Transverse colon (tissue), 4 donors: ENCODE results near the gene SDHD. TPM values are rescaled to one million over a fixed set of nuclear protein-coding genes. Genes with fewer than 3 reads are reported as not detected.

Source experiments
- DNase-seq: peaks from one replicate; pipeline ENCODE4 v3.0.0-alpha.2; 2019
- H3K27ac ChIP-seq, 4 donors: fragments of 200-600 bp; sonication (generic); 2 replicates each; pipeline ENCODE4 v1.5.1; 2016 to 2018; ENCODE audit warnings: inconsistent platforms in 4 of 4
- H3K27me3 ChIP-seq: fragments of 200-600 bp; sonication (generic); 2 replicates; pipeline ENCODE4 v1.5.1; 2017; ENCODE audit warnings: inconsistent platforms
- H3K36me3 ChIP-seq, 4 donors: fragments of 200-600 bp; sonication (generic); 2 replicates each; pipeline ENCODE4 v1.5.1; 2017 to 2019; ENCODE audit warnings: inconsistent platforms in 4 of 4
- H3K4me1 ChIP-seq, 4 donors: fragments of 200-600 bp; sonication (generic); 2 replicates each; pipeline ENCODE4 v1.5.1; 2017 to 2020; ENCODE audit warnings: inconsistent platforms in 4 of 4
- H3K4me3 ChIP-seq, 4 donors: fragments of 200-600 bp; sonication (generic); 1 replicate in 1 of 4; 2 replicates in 3 of 4; pipeline versions ENCODE4 v1.5.1 to v1.6.1; 2017 to 2019; ENCODE audit warnings: inconsistent platforms in 4 of 4
- H3K9me3 ChIP-seq, 2 donors: fragments of 200-600 bp; sonication (generic); 2 replicates each; pipeline ENCODE4 v1.5.1; 2017 to 2019; ENCODE audit warnings: inconsistent platforms in 2 of 2
- CTCF ChIP-seq, 5 experiments: fragments of 200-600 bp in 3 of 5; fragments of 450-650 bp in 2 of 5; sonication (generic) in 3 of 5; IDR thresholded peaks; 1 replicate in 2 of 5; 2 replicates in 3 of 5; pipeline ENCODE4 v1.5.1; 2016 to 2017; ENCODE audit warnings: antibody characterized with exemption in 5 of 5, inconsistent platforms in 3 of 5, mild to moderate bottlenecking in 2 of 5, moderate library complexity in 1 of 5
- EP300 ChIP-seq: sonication (generic); formaldehyde crosslinking; IDR thresholded peaks from one replicate; pipeline ENCODE4 v1.6.1; 2017; ENCODE audit warnings: antibody characterized with exemption, low read depth
- POLR2A ChIP-seq: fragments of 450-650 bp; IDR thresholded peaks from one replicate; pipeline ENCODE4 v1.6.1; 2016; ENCODE audit warnings: antibody characterized with exemption, mild to moderate bottlenecking, moderate library complexity
- POLR2AphosphoS5 ChIP-seq, 3 donors: sonication (generic); formaldehyde crosslinking; IDR thresholded peaks; one replicate each; pipeline ENCODE4 v1.6.1; 2016; ENCODE audit warnings: antibody characterized with exemption in 3 of 3
- WGBS, 2 donors: methylation state at CpG; one replicate each; pipeline ENCODE4 v1.1.5; 2018; ENCODE audit warnings: low coverage in 1 of 2; 5-methylcytosine and 5-hydroxymethylcytosine counted together
- in situ Hi-C, 4 donors: fragments of 200-750 bp; cut with MboI; loops; one replicate each; pipeline versions ENCODE4 v1.15.0 to v1.15.1; 2017; ENCODE audit warnings: low sequenced_read_pairs in 3 of 4, low pct_ligation_motif_present in 1 of 4, low pct_unique_long_range_greater_than_20kb in 1 of 4
- intact Hi-C: fragments of 100-400 bp; cut with DNase I; formaldehyde crosslinking; loops from one replicate; pipeline ENCODE4 v1.15.1; 2023; ENCODE audit warnings: low total_unique reads
- total RNA-seq, 4 donors: library from RNA; depleted of rRNA; stranded (reverse); fragments of >200 nt; gene quantifications; one replicate each; pipeline ENCODE4 v1.1.0, GENCODE V29; 2016

SDHD gene
- 100 to 1,000 TPM in 3 of 4 donors, 10 to 100 TPM in 1; 30.3 to 268 (median 145) TPM for total RNA-seq

DNA sequence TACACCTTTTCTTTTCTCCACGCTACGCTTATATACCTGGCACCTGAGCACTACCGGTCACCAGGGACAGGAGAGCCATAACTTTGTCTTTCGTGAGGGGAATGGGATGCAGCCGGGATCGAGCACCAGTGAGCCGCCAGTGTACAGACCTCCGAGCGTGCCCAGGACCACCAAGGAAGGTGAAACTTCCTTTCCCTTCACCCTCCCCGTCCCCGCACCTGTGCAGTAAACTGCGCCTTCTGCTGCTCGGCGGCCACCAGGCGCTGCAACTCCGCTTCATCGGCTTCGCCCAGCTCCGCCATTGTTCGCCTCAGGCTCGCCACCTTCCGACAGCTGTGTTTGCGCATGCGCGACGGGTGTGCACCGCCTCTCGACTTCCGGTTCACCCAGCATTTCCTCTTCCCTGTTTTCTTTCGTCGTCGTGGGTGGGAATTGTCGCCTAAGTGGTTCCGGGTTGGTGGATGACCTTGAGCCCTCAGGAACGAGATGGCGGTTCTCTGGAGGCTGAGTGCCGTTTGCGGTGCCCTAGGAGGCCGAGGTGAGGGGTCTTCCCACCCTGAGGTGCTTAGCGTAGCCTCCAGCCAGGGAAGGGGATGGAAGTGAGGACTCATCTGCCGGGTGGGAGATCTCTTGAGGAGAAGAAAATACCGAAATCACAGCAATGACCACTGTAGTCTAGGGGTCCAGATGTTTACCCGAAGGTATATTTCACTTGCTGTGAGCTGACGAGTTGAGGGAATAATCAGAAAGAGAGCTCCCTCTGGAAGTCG is at the start of gene SDHD, which contains the start of gene TIMM8B:
TSS of gene SDHD (plus strand) at position 452 of the 770 bp plus-strand sequence. CDS start at position 487, 35 bp downstream.
TSS of gene TIMM8B (minus strand) at position 335 of the 770 bp plus-strand sequence. CDS start at position 302, 33 bp downstream.
- intact Hi-C loops, result loop anchor here (5.0 kb wide), 1 partner anchor 1854 kb away; no protein-coding TSS in a partner anchor
- WGBS, 2 donors, result 0% methylated on average over 45 of the region's 45 CpGs; no CpG with 5 or more reads in 1 of the 2 donors
- peaks cover 22 to 36% (median 24%) of the 10 kb centered on the region in 4 donors for H3K4me1 ChIP-seq
- no peaks in the 10 kb centered on the region for H3K9me3 ChIP-seq
- peak within 1 kb of the TSS; percentile 65 to 83 (median 74) for H3K4me3 ChIP-seq
- TF ChIP-seq POLR2AphosphoS5 (IDR thresholded peaks at IDR 0.05), result peak; percentile 62 to 86 (median 80)
- peak; percentile 79 for TF ChIP-seq POLR2A
- TF ChIP-seq EP300, result no peak
- TF ChIP-seq CTCF (IDR thresholded peaks at IDR 0.05), result peak in 4 of 5 experiments; percentile 22 to 68 (median 36)
- in situ Hi-C loops, result loop anchor here in 1 of 4 donors (10.0 to 25.0 kb wide), 2 partner anchors 212 to 474 kb away; partner anchors contain the start of genes ALG9, CFAP68, FDXACB1 and SIK2
- H3K36me3 ChIP-seq, result peaks cover 0 to 53% (median 22%) of the 10 kb centered on the region in 4 donors
- peak within 1 kb of the TSS; percentile 80 to 84 (median 84) for H3K27ac ChIP-seq
- DNase-seq, result peak; percentile 96
- H3K27me3 ChIP-seq, result no peaks in the 10 kb centered on the region

DNA sequence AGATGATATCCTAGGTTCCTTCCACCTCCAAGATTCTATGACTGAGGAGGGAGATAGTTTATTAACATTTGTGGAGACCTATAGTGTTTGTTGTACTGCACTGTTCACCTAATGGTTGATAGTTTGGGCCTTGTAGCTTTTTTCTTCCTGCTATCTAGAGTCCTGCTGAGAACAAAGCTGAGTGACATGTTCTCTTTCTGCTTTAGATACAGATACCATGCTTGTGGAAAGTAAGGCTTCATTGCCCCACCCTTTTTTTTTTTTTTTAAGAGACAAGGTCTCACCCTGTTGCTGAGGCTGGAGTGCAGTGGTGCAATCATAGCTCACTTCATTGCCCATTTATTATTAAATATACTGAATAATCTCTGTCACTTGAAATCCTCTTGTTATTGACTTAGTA is 49.1 kb upstream of the SDHD start:
- Histone ChIP-seq H3K36me3 (peaks cover 0 to 58% (median 25%) of the 10 kb centered on the region in 4 donors), H3K27ac (no peak overlapping the region), H3K4me1 (no peaks in the 10 kb centered on the region), H3K4me3 (no peak overlapping the region), H3K27me3 (no peaks in the 10 kb centered on the region), H3K9me3 (no peaks in the 10 kb centered on the region)
- TF ChIP-seq POLR2AphosphoS5 (IDR thresholded peaks at IDR 0.05) (no peak), POLR2A (no peak), CTCF (IDR thresholded peaks at IDR 0.05) (no peak)
- in situ Hi-C loops (no loop called here), intact Hi-C loops (no loop called here)
- no peak for DNase-seq

GRCh38 chr11:112042161-112042960 is 44.3 kb upstream of the SDHD start:
- Histone ChIP-seq H3K27me3 (no peaks in the 10 kb centered on the region), H3K9me3 (no peaks in the 10 kb centered on the region), H3K36me3 (peaks cover 0 to 54% (median 29%) of the 10 kb centered on the region in 4 donors), H3K4me3 (no peak overlapping the region), H3K4me1 (no peaks in the 10 kb centered on the region), H3K27ac (no peak overlapping the region)
- intact Hi-C loops (no loop called here), in situ Hi-C loops (no loop called here)
- TF ChIP-seq POLR2AphosphoS5 (IDR thresholded peaks at IDR 0.05) (no peak), POLR2A (no peak), CTCF (IDR thresholded peaks at IDR 0.05) (no peak), EP300 (no peak)
- WGBS, 2 donors, result 44 to 49% methylated on average over 6 of the region's 6 CpGs
- DNase-seq, result no peak

- no peak overlapping the region for H3K27ac ChIP-seq
- H3K36me3 ChIP-seq, result peaks cover 0 to 53% (median 28%) of the 10 kb centered on the region in 4 donors
- no peaks in the 10 kb centered on the region for H3K4me1 ChIP-seq
- TF ChIP-seq POLR2AphosphoS5 (IDR thresholded peaks at IDR 0.05) (no peak), POLR2A (no peak), CTCF (IDR thresholded peaks at IDR 0.05) (no peak), EP300 (no peak)
- H3K4me3 ChIP-seq, result no peak overlapping the region
- H3K27me3 ChIP-seq, result no peaks in the 10 kb centered on the region
- no peaks in the 10 kb centered on the region for H3K9me3 ChIP-seq
- WGBS, 2 donors, result 98 to 100% methylated on average over 2 of the region's 2 CpGs
- no peak for DNase-seq
- intact Hi-C loops, result no loop called here
- in situ Hi-C loops, result no loop called here
These were observed 43.7 kb upstream of the SDHD start for GRCh38 chr11:112042961-112043304.
